HepG2 (cell line): ENCODE results near the gene BMERB1. TPM values are rescaled to one million over a fixed set of nuclear protein-coding genes. Genes with fewer than 3 reads are reported as not detected.

ENCODE experiments used
- CEBPB ChIP-seq: IDR thresholded peaks from 2 replicates; pipeline ENCODE4 v1.6.1; 2011; ENCODE audit warnings: low read depth, low read length, improper control_type of control experiment, borderline replicate concordance
- DR1 ChIP-seq: sonication (generic); formaldehyde crosslinking; IDR thresholded peaks from 2 replicates; pipeline ENCODE4 v1.8.0; 2021; ENCODE audit warnings: mild to moderate bottlenecking, missing genetic modification reagents, inconsistent platforms
- IRF2 ChIP-seq: IDR thresholded peaks from 2 replicates; pipeline ENCODE4 v1.6.1; 2018; ENCODE audit warnings: missing genetic modification reagents, missing compliant biosample characterization
- LCORL ChIP-seq, 2 experiments: fragments of 450-650 bp in 1 of 2; sonication (generic) in 1 of 2; formaldehyde crosslinking in 1 of 2; IDR thresholded peaks; 2 replicates each; pipeline versions ENCODE4 v1.5.0 to v1.6.1; 2017 to 2020; ENCODE audit warnings: antibody characterized with exemption in 1 of 2, missing genetic modification reagents in 1 of 2
- MEF2D ChIP-seq: sonication (generic); formaldehyde crosslinking; IDR thresholded peaks from 2 replicates; pipeline ENCODE4 v1.5.1; 2020; ENCODE audit warnings: mild to moderate bottlenecking, missing genetic modification reagents
- MLLT10 ChIP-seq: sonication (generic); formaldehyde crosslinking; IDR thresholded peaks from 2 replicates; pipeline ENCODE4 v1.4.0; 2020; ENCODE audit warnings: missing genetic modification reagents
- MXD4 ChIP-seq: IDR thresholded peaks from 2 replicates; pipeline ENCODE4 v1.6.1; 2016; ENCODE audit warnings: mild to moderate bottlenecking, missing biosample characterization, missing genetic modification reagents
- POLR2A ChIP-seq, 2 experiments: IDR thresholded peaks; 2 replicates each; pipeline ENCODE4 v1.6.1; 2011; ENCODE audit warnings: low read depth in 2 of 2, low read length in 2 of 2, mild to moderate bottlenecking in 1 of 2, moderate library complexity in 1 of 2; ENCODE audit not compliant: insufficient read depth in 1 of 2
- RNF2 ChIP-seq: fragments of 450-650 bp; conservative IDR thresholded peaks from 2 replicates; pipeline ENCODE4 v1.6.1; 2016; ENCODE audit warnings: low read depth
- RORA ChIP-seq: sonication (generic); formaldehyde crosslinking; IDR thresholded peaks from 2 replicates; pipeline ENCODE4 v1.5.0; 2020; ENCODE audit warnings: mild to moderate bottlenecking, missing genetic modification reagents, moderate library complexity
- SOX5 ChIP-seq: IDR thresholded peaks from 2 replicates; pipeline ENCODE4 v1.6.1; 2016; ENCODE audit warnings: borderline replicate concordance
- XRCC5 ChIP-seq: fragments of 200-400 bp; formaldehyde crosslinking; optimal IDR thresholded peaks from 2 replicates; pipeline ENCODE3; 2017; ENCODE audit warnings: mild to moderate bottlenecking, low read length
- ZNF292 ChIP-seq: sonication (generic); formaldehyde crosslinking; IDR thresholded peaks from 2 replicates; pipeline ENCODE4 v1.8.1; 2022; ENCODE audit warnings: mild to moderate bottlenecking, low read depth, missing genetic modification reagents, borderline replicate concordance
- ZNF572 ChIP-seq: sonication (generic); formaldehyde crosslinking; IDR thresholded peaks from 2 replicates; pipeline ENCODE4 v1.5.1; 2020; ENCODE audit warnings: mild to moderate bottlenecking, missing genetic modification reagents
- ZNF629 ChIP-seq: sonication (generic); formaldehyde crosslinking; conservative IDR thresholded peaks from 2 replicates; pipeline ENCODE4 v1.5.0; 2020; ENCODE audit warnings: missing genetic modification reagents
- ZNF7 ChIP-seq: IDR thresholded peaks from 2 replicates; pipeline ENCODE4 v1.6.1; 2016; ENCODE audit warnings: missing biosample characterization, missing genetic modification reagents
- ZNF724P ChIP-seq: sonication (generic); formaldehyde crosslinking; IDR thresholded peaks from 2 replicates; pipeline ENCODE4 v1.8.0; 2022; ENCODE audit warnings: missing genetic modification reagents, borderline replicate concordance
- ZNF816 ChIP-seq: sonication (generic); formaldehyde crosslinking; IDR thresholded peaks from 2 replicates; pipeline ENCODE4 v1.8.0; 2022; ENCODE audit warnings: missing genetic modification reagents, mild to moderate bottlenecking, borderline replicate concordance
- ZSCAN29 ChIP-seq: sonication (generic); formaldehyde crosslinking; conservative IDR thresholded peaks from 2 replicates; pipeline ENCODE4 v1.4.0; 2020; ENCODE audit warnings: mild to moderate bottlenecking, missing genetic modification reagents
- polyA plus RNA-seq, 8 experiments: library from polyadenylated mRNA; depleted of rRNA in 3 of 8; stranded (reverse) in 7 of 8; unstranded in 1 of 8; fragments of >200 nt; fragmentation: Illumina TruSeq in 4 of 8; extraction: Trizol in 4 of 8; gene quantifications; 2 replicates each; pipeline versions ENCODE4 v1.2.1 to v1.2.3, GENCODE V29; 2011 to 2016; ENCODE audit warnings: low read depth in 4 of 8, missing spikeins in 1 of 8, mixed read lengths in 1 of 8; ENCODE audit not compliant: insufficient read depth in 1 of 8
- total RNA-seq, 5 experiments: library from RNA; depleted of rRNA; stranded (reverse); fragments of >200 nt; fragmentation: Illumina TruSeq; extraction: Trizol; gene quantifications; 2 replicates each; pipeline ENCODE4 v1.2.3, GENCODE V29; 2016; ENCODE audit warnings: low read depth in 1 of 5
- TF ChIP-seq, protein P1 (sequence below): sonication (generic); formaldehyde crosslinking; IDR thresholded peaks from 2 replicates; pipeline ENCODE4 v1.9.0; 2021; ENCODE audit warnings: missing genetic modification reagents, borderline replicate concordance
- TF ChIP-seq, protein P2 (sequence below): sonication (generic); formaldehyde crosslinking; IDR thresholded peaks from 2 replicates; pipeline ENCODE4; 2020; ENCODE audit warnings: missing genetic modification reagents, mild to moderate bottlenecking, borderline replicate concordance
- TF ChIP-seq, protein P3 (sequence below): sonication (generic); formaldehyde crosslinking; IDR thresholded peaks from 2 replicates; pipeline ENCODE4 v1.8.0; 2022; ENCODE audit warnings: mild to moderate bottlenecking, missing genetic modification reagents, borderline replicate concordance
- TF ChIP-seq, protein P4 (sequence below): sonication (generic); formaldehyde crosslinking; IDR thresholded peaks from 2 replicates; pipeline ENCODE4 v1.8.1; 2023; ENCODE audit warnings: mild to moderate bottlenecking, missing genetic modification reagents, borderline replicate concordance
- TF ChIP-seq, protein P5 (sequence below): sonication (generic); formaldehyde crosslinking; IDR thresholded peaks from 2 replicates; pipeline ENCODE4 v1.8.1; 2023; ENCODE audit warnings: mild to moderate bottlenecking, moderate library complexity, missing genetic modification reagents

Gene BMERB1
- total and polyA plus RNA-seq, 2 of the 13 experiments (the other 11 are each of a cell fraction or from before 2014, with no cell fraction given) = 1.4 TPM

DNA sequence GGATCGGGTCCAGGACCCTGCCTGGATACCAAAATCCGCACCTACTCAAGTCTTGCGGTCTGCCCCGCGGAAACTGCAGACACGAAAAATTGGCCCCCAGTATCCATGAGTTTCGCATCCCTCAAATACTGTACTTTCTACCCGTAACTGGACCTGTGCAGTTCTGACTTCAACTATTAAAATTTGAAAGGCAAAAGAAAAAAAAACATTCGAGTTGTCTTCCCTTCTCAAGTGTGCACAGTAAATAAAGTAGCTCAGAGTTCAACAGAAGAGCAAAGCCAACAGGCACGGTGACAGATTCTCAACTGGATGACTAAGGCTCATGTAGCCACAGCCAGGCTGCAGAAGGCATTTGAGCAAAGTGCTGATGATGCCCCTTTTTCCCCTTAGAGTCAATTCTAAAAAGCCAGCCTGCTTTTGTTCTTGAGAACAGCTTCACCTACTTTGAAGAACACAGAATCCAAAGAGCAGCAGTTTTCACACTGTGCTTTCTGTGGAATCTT lies 176.0 kb downstream of the BMERB1 start (continued):
- TF ChIP-seq, protein P1, sequence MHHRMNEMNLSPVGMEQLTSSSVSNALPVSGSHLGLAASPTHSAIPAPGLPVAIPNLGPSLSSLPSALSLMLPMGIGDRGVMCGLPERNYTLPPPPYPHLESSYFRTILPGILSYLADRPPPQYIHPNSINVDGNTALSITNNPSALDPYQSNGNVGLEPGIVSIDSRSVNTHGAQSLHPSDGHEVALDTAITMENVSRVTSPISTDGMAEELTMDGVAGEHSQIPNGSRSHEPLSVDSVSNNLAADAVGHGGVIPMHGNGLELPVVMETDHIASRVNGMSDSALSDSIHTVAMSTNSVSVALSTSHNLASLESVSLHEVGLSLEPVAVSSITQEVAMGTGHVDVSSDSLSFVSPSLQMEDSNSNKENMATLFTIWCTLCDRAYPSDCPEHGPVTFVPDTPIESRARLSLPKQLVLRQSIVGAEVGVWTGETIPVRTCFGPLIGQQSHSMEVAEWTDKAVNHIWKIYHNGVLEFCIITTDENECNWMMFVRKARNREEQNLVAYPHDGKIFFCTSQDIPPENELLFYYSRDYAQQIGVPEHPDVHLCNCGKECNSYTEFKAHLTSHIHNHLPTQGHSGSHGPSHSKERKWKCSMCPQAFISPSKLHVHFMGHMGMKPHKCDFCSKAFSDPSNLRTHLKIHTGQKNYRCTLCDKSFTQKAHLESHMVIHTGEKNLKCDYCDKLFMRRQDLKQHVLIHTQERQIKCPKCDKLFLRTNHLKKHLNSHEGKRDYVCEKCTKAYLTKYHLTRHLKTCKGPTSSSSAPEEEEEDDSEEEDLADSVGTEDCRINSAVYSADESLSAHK (CRISPR knock-in tag) = no peak
- TF ChIP-seq ZNF724P (CRISPR knock-in tag) = no peak
- TF ChIP-seq POLR2A (IDR thresholded peaks at IDR 0.05; ENCODE audit: insufficient read depth in 1 of 2, low read depth in 2 of 2, low read length in 2 of 2) = no peak
- peak; percentile 95 for TF ChIP-seq XRCC5
- no peak for TF ChIP-seq ZNF816 (CRISPR knock-in tag)
- no peak for TF ChIP-seq LCORL (IDR thresholded peaks at IDR 0.05)
- peak; percentile 86 for TF ChIP-seq LCORL (CRISPR knock-in tag; IDR thresholded peaks at IDR 0.05)
- TF ChIP-seq IRF2 = peak; percentile 88; the same call in 1 of the 2 replicates
- peak; percentile 57; the same call in 1 of the 2 replicates for TF ChIP-seq ZNF292 (CRISPR knock-in tag)
- TF ChIP-seq MEF2D (CRISPR knock-in tag) = peak; percentile 87
- TF ChIP-seq ZSCAN29 = peak; percentile 80; the same call in 1 of the 2 replicates
- TF ChIP-seq, protein P2, sequence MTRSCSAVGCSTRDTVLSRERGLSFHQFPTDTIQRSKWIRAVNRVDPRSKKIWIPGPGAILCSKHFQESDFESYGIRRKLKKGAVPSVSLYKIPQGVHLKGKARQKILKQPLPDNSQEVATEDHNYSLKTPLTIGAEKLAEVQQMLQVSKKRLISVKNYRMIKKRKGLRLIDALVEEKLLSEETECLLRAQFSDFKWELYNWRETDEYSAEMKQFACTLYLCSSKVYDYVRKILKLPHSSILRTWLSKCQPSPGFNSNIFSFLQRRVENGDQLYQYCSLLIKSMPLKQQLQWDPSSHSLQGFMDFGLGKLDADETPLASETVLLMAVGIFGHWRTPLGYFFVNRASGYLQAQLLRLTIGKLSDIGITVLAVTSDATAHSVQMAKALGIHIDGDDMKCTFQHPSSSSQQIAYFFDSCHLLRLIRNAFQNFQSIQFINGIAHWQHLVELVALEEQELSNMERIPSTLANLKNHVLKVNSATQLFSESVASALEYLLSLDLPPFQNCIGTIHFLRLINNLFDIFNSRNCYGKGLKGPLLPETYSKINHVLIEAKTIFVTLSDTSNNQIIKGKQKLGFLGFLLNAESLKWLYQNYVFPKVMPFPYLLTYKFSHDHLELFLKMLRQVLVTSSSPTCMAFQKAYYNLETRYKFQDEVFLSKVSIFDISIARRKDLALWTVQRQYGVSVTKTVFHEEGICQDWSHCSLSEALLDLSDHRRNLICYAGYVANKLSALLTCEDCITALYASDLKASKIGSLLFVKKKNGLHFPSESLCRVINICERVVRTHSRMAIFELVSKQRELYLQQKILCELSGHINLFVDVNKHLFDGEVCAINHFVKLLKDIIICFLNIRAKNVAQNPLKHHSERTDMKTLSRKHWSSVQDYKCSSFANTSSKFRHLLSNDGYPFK (CRISPR knock-in tag) = no peak
- TF ChIP-seq, protein P3, sequence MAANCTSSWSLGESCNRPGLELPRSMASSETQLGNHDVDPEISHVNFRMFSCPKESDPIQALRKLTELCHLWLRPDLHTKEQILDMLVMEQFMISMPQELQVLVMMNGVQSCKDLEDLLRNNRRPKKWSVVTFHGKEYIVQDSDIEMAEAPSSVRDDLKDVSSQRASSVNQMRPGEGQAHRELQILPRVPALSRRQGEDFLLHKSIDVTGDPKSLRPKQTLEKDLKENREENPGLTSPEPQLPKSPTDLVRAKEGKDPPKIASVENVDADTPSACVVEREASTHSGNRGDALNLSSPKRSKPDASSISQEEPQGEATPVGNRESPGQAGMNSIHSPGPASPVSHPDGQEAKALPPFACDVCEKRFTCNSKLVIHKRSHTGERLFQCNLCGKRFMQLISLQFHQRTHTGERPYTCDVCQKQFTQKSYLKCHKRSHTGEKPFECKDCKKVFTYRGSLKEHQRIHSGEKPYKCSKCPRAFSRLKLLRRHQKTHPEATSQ (CRISPR knock-in tag) = no peak
- TF ChIP-seq MXD4 (CRISPR knock-in tag) = peak; percentile 56; the same call in 1 of the 2 replicates
- peak; percentile 98 for TF ChIP-seq ZNF629
- TF ChIP-seq, protein P4, sequence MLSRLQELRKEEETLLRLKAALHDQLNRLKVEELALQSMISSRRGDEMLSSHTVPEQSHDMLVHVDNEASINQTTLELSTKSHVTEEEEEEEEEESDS (CRISPR knock-in tag) = no peak
- no peak for TF ChIP-seq RNF2
- peak; percentile 75; the same call in 1 of the 2 replicates for TF ChIP-seq SOX5
- no peak for TF ChIP-seq CEBPB
- peak; percentile 78 for TF ChIP-seq ZNF7 (CRISPR knock-in tag)
- TF ChIP-seq DR1 = no peak
- TF ChIP-seq, protein P5, sequence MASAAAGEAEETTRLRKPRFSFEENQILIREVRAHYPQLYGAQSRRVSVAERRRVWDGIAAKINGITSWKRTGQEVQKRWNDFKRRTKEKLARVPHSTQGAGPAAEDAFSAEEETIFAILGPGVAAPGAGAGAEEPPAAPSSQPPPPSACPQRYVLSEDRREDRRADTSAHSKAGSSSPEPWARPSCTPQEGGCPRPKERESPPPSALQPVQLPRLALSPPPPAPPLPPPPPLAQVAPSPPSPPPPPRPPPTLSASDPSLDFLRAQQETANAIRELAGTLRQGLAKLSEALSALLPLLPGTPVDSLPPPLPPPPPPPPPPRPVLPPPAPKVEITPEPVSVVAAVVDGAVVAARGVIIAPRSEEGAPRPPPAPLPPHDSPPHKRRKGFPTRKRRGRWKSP (CRISPR knock-in tag) = no peak
- no peak for TF ChIP-seq MLLT10 (CRISPR knock-in tag)
- no peak for TF ChIP-seq ZNF572 (CRISPR knock-in tag)
- TF ChIP-seq RORA (CRISPR knock-in tag) = no peak
